Islet of Langerhans (tissue), 1 donor: ENCODE results near the gene PEBP1.

ENCODE experiments used
- FAIRE-seq: peaks from one replicate; lab custom pipeline; 2011; peaks lifted over from hg19 to GRCh38; lab: Jason Lieb, UNC

Gene PEBP1

DNA sequence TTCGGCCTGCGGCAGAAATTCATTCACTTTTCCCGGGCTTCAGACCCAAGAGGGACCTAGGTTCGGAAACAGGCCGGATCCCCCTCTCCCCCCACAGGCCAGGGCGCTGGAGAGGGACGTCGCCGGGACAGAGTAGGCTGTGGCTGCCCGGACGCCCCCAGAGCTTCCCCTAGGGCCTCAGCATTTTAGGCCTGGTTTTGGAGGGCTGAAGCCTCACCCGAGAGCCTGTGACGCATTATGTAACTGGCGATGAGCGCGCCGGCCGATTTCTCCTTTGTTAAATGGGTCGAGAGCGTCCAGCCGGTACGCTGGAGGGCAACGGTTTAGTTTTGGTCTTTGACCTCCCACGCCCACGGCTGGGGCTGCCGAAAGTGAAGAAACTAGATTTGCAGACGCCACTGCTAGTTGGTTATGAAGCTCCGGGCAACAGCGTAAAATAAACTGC is 657 bp downstream of the PEBP1 start:
- no peak for FAIRE-seq

DNA sequence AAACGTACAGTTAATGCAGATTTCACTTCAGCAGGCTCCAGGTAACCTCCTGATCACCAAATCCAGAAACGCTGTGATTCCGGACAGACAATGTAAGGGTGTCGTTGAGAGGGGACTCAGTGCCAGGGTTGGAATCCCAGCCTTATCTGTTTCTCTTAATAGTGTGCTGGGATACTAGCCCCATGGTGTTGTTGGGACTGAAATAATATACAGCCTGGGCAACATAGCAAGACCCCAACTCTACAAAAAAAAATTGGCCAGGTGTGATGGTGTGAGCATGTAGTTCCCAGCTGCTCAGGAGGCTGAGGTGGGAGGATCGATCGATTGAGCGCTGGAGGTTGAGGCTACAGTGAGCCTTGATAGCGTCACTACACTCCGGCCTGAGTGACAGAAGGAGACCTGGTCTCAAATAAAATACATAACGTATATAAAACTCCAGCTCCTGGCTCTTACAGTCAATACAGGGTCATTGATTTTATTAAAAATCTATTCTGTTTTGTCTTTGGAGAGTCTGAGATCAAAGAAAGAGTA is 1.3 kb downstream of the PEBP1 start:
- FAIRE-seq = no peak

DNA sequence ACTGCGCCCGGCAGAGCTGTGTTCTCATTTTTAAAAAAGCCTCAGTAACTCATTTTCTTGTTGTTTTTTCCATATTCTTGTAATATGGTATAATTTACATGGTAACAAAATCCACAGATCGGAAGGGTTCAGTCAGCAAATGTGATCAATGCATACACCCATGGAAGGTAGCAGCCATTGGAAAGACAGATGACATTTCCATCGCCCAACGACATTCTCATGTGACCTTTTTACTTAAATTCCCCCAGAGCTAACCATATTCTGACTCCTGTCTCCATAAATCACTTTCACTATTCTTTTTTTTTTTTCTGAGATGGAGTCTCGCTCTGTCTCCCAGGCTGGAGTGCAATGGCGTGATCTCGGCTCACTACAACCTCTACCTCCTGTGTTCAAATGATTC is 4.9 kb downstream of the PEBP1 start:
- no peak for FAIRE-seq

DNA sequence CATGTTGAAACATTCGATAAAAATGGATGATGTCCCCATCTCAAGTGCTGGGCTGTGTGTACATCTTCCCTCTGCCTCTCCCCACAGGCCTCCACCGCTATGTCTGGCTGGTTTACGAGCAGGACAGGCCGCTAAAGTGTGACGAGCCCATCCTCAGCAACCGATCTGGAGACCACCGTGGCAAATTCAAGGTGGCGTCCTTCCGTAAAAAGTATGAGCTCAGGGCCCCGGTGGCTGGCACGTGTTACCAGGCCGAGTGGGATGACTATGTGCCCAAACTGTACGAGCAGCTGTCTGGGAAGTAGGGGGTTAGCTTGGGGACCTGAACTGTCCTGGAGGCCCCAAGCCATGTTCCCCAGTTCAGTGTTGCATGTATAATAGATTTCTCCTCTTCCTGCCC is 8.6 kb downstream of the PEBP1 start:
- FAIRE-seq = no peak

DNA sequence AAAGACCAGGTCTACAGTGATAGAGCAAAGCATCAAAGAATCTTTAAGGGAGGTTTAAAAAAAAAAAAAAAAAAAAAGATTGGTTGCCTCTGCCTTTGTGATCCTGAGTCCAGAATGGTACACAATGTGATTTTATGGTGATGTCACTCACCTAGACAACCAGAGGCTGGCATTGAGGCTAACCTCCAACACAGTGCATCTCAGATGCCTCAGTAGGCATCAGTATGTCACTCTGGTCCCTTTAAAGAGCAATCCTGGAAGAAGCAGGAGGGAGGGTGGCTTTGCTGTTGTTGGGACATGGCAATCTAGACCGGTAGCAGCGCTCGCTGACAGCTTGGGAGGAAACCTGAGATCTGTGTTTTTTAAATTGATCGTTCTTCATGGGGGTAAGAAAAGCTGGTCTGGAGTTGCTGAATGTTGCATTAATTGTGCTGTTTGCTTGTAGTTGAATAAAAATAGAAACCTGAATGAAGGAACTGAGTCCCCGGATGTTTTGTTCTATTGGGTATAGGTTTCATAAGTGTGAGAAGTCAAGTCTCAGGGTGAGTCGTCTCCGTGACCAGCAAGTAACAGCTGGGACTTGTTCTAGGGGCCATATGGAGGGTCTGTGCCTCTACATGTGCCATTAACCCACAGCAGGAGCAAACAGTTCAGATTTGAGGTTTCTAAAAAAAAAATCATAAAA is 9.3 kb downstream of the PEBP1 start:
- FAIRE-seq = no peak

DNA sequence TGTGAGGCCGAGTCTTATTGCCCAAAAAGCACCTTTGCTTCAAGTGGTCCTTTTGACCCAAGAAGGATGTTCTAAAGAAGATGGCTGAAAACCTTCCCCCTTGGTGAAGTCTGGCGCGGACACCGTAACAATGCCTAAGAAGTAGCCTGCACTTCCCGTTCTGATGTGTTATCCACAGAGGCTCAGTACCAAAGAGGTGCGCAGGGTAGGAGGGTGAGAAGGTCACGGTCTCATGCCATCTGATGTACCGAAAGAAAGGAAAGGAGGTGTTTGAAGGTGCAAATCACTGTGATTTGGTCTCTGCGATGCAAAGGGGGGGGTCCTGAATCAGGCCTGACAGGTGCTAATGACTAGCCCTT is 9.9 kb downstream of the PEBP1 start:
- no peak for FAIRE-seq

DNA sequence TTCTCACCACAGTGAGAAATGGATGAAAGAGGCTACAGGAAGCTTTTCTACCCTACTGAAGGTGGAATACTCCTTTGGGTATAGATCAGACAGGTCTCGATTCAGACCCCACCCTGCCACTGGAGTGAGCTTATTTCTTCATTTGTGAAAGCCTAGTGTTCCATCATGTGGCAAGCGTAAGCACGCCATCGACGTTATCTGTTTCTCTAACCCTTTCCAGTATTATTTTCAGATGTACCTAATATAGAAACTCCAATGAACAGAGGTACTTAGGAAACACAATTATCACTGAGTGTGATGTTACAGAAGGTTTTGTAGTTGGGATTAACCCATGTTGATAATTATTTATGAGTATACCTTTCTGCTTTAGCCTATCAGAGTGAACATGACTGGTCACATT is 12.4 kb downstream of the PEBP1 start:
- no peak for FAIRE-seq

DNA sequence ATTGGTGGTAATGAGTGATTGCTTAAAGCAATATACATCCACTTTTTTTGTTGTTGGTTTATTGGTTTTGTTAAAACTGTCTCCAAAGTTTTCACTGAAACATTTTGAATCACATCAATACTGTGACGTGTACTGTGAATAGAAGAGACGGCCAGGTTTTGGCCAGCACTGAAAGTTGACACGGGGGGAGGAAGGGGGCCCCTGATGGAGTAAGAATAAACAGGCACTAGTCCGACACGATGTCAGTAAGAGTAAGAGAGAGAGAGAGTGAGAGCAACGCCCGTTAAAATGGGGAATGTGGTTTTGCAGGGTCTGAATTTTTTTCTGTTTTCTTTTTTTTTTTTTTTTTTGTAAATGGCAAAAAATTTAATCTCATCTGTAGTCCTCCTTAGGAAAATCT is 14.7 kb downstream of the PEBP1 start:
- FAIRE-seq = no peak

DNA sequence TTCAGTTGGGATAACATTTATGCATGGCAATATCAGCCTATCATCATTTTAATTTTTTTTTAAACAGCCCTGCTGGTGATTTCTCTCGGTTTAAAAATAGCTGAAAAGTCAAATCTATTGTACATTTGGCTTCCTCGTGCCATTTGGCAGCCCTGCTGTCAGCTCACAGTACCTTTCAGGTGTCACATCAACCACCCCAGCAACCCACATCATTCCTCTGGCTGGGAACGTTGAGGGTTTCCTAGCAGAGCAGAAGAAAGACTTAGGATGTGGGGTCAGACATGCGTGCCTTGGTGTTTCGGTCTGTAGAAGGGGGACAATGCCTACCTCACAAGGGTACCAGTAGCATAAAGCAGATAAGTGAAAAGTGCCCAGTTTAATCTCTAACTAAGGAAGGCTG is 15.8 kb downstream of the PEBP1 start:
- no peak for FAIRE-seq

DNA sequence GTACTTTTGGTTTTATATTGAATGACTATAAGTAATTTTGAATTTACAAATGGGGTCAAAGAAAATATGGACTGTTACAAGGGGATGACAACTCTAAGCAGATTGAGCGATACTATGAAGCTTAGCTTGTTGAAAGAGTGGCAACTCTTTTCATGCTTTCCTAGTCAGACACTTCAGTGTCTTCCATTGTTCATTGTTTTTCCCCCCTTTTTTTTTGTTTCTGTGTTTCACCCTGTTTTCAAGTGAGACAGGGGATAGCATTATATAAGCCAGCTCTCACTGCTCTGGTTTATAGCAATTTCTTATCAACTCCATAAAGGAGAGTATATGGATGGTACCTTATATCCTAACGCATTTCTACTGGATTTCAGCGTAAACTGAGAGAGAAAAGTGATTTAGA is 24.6 kb downstream of the PEBP1 start:
- FAIRE-seq = no peak

DNA sequence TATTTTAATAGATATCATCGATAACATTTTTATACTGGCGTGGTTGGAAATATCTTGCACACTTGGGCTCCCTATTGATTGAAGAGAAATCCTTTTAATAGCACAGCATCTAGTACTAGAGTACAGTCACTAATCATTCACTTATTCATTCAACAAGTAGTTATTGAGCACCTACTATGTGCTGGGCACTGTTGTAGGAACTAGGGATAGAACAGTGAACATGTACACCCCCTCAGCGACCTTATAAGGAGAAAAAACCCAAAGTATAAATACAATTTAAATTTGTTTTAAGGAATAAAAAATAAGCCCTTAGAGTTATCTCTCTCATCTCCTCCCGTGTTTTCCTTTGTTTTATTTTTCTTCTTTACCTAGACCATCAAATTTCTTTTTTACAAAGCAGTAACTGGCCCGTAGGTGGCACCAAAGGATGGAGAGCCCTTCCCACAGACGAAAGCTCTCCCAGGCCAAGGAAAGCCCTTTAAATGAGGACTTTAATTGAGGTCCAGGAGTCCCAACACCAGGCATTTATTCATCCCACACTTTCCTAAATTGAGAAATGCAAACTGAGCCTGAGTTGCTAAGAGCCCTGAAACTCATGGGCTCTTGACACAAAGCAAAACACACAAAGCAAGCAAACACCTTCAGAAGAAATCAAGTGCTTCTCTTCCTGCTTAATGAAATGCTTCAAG is 29.0 kb downstream of the PEBP1 start:
- FAIRE-seq = peak; percentile 55

DNA sequence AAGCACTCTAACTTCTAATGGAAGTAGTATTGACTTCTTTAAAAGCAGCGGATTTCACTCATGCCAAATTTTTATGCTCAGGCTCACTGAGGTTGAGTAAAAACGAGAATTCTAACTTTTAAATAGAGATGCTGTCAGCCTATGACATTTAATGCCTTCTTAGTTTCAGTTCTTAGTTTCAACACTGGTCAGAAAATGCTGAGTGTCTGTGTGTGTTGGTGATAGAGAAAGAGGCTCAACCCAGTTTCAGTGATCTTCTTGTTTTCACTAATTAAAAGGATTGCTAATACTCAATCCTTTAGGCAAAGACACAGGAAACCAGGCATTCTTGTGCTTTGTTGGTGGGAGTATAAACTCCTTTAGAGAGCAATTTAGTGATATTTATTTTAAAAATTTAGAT is 31.0 kb downstream of the PEBP1 start:
- no peak for FAIRE-seq

DNA sequence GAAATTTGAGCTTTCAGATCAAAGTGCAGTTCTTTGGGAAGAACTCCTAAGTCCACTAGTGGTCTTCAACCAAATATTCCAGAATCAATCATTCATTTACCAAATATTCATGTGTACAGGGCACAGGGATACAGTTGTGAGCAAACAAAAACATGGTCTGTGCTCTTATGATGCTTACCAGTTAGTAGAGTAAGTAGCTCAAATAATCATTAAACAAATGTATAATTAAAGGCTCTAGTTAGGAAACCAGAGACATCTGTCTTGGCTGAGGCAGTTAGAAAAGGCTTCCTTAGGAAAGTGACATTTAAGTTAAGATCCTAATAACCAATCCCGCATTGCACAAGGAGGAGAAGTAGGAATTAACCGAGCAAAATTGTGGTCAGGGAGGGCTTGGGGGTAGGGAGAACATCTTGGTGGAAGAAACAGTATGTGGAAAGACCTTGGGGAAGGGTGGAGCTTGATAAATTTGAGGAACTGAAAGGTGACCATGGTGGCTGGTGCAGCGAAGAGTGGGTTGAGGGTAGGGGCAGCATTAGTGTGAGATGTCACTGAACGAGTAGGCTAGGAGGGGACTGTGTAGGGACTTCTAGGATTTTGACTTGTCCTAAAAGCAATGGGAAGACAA is 40.0 kb downstream of the PEBP1 start:
- FAIRE-seq = no peak

DNA sequence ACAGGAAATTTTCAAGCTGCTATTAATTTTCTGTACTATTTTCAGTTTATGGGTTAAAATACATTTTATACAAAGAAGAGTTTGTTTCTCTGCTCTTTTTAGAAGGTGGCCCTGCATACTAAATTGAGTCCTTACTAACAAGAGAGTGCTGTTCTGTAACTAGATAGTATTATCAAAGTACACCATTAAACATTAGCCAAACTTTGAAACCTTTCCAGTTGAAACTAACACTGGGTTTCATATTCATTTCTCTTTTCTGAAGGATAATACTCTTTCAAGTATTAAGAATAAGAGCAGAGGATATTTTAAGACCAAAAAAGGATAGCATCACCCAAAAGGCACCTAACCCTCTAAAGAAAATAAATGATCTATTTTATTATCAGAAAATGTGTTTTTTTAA is 47.2 kb downstream of the PEBP1 start:
- no peak for FAIRE-seq

DNA sequence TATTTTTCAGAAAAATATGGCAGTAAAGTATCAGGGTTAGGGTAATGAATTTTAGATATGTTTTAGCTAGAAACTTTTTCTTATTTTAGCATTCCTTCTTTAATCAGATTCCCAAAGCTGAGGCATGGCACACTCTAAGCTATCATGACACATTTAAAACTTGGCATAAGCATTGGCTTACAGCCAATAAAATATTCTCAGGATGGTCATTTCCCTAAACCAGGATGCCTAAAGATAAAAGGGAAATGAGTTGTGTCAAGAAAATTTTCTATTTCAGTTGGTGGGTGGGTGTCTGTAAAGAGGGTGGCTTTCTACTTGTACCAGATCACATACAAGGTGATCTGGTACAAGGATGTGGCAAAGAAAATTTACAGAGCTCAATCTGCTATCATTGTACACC is 47.8 kb downstream of the PEBP1 start:
- FAIRE-seq = no peak

DNA sequence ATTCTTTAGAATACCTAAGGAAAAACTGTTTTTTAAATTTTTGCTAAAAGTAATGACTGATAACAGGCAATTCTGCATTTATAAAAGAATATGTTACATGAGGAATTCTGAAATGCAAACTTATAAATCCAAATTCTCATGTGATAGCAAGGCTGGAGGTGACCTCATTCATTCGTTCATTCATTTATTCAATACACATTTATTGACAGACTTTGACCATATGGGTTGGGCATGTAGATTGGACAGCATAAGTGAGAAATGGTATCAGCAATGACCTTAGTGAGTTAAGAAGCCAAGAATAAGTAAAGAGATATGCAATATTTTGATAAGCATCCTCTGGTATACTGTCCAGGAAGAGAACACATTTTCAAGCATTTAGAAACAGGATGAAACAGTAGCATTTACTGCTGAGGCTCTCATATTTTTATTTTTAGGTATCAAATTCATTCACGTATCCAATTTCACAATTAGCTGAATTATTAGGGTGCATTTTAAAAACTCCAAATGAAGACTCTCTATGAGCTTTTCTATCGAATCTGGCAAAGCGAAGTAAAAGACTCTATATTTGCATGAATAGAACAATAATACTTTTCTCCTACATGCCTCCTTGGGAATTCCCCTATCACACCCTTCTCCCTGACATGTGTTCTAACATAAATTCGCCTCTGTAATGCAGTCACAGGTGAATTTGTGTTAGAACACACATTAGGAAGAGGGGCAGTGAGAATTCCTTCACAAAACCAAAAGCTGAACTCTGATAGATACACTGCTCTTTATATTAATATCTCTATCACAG is 49.9 kb downstream of the PEBP1 start:
- FAIRE-seq = no peak

DNA sequence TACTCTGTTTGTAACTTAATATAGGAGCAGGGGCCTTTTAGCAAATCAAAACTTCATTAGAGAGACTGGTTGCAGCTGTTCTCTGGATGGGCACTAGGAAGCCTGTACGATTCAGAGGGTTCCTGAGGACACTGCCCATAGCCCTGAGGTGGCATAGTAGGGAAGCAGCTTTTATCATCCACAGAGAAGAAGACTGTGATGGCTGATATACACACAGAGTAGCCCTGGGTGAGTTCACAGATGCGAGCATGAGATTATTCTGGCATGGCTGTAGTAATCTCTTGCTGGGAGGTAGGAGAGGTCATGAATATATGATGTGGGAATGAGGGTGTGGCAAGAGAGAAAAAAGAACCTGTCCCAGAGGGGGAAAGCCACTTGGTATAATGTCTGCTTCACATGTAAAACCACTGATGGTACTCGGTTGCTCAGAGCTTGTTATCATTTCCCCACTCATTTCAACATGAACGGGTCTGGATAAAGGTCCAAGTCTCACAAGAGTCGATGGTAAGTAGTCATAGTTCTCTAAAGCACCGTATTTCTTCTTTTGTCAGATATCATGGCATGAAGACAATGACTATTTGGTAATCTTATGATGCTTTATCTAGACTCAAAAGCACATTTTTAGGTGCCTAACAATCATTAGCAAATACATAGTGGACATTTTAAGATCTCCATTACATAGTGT is 52.0 kb downstream of the PEBP1 start:
- no peak for FAIRE-seq

DNA sequence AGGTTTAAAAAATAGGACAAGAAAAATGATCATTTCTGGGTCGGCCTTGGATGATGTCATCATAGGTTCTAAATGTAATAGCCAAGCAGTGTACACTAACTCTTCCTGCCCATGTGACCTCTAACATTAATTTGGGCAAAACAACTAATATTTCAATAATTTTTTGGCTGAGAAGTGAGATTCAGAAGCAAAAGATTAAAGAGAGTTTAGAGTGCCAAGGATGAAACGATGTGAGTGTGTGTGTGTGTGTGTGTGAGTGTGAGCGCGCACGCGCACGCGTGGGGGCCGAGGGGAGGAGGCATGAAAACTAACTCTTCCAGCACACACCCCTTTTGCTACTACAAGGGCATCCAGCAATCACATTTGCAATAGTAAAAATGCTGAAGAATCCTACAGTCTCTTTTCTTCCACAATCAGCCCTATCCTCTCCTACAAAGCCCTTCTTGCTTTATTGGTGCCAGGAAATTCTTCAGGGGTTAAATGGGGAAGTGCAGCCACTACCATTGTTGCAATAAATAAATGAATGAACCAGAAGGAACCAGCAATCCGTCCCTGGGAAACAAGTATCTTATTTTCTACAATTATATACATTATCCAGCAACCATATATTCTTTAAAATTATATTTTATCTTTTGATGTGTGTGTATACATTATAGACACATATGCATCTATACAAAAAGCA is 52.9 kb downstream of the PEBP1 start:
- FAIRE-seq = no peak

DNA sequence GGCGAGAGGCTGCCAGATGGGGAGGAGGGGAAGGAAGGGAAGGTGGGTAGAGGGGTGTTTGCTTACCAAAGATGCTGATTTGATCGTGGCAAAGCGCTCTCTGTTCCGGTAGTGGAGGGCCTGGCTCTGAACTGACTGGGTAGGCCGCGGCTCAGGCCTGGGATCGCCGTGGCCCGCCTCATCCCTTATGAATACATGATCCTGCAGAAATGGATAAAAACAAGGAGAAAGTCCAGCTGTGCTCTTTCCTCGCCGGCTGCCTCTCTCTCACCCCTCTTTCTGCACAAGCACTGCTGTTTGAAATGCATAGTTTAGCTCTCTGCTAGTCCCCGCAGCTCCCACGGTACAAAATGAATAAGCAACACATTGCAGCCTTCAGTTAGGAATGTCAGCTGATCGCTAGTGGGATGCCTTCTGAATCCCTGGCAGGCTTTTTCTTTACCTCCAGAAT is 53.8 kb downstream of the PEBP1 start:
- FAIRE-seq = peak; percentile 55

DNA sequence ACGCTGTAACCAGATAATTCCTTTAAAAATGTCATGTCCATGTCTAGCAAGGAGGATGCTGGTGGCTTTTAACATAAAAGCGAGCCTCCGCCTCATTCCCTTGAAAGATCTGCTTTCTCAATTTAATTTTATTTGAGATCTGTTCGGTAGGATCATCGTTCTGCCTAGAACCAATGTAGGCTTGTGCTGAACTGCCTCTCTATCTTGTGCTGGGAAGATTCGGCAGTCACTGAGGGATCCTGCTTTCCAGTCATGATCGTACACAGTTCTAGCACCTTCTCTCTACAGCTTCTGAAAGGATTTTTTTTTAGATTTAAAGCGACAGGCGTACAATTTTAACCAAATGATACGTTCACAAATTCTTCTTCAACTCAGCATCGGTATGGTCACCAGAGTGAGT is 54.3 kb downstream of the PEBP1 start:
- peak; percentile 100 for FAIRE-seq

DNA sequence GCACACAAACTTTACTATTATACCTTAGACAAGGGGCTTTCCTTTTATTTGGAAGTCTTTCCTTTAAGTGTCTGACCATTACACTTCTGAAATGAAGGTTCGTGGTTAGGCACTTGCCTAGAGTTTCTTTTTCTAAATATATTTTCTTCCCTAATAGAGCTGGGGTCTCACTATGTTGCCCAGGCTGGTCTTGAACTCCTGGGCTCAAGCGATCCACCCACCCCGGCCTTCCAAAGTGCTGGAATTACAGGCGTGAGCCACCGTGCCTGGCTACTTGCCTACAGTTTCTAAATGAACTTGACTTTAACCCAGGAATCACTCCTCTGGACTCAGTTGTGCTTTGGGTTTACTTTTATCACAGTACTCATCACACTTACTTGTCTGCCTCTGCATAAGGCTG is 57.6 kb downstream of the PEBP1 start:
- FAIRE-seq = no peak

DNA sequence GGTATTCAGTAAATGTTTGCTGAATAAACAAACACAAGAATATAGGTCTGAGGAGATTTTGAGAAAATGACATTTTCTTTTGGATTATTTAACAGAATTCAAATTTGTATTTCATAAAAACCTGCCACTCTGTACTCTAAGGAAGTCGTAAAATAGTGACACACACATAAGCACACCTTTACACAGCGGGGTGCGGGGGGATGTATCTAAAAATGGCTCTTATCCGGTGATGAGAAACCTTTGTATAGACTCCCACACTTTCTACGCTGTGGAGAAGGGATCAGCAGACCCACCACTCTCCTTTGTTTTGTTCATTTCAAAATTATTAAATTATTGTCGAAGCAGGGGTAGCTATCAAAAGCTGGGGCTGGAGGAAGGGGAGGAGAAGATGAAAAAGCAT is 58.0 kb downstream of the PEBP1 start:
- FAIRE-seq = no peak
